Chondrocyte (in vitro differentiated cells): ENCODE results near the gene RGS3. TPM values are rescaled to one million over a fixed set of nuclear protein-coding genes. Genes with fewer than 3 reads are reported as not detected.

Source experiments
- DNase-seq: peaks from one replicate; pipeline ENCODE4 v3.0.0; 2021; ENCODE audit warnings: mixed read lengths, low spot score
- H3K27ac Mint-ChIP-seq: one replicate; pipeline ENCODE4 v1.8.0; 2021; ENCODE audit warnings: mild to moderate bottlenecking, moderate library complexity, mixed read lengths; ENCODE audit not compliant: unreplicated experiment
- H3K27me3 Mint-ChIP-seq: 2 replicates; pipeline ENCODE4 v1.8.0; 2021; ENCODE audit warnings: low read depth, mixed read lengths
- H3K36me3 Mint-ChIP-seq: 2 replicates; pipeline ENCODE4 v1.8.0; 2021; ENCODE audit warnings: low read depth, mixed read lengths
- H3K4me1 Mint-ChIP-seq: 2 replicates; pipeline ENCODE4 v1.8.0; 2021; ENCODE audit warnings: low read depth, mild to moderate bottlenecking, mixed read lengths
- H3K4me3 Mint-ChIP-seq: one replicate; pipeline ENCODE4 v1.8.0; 2021; ENCODE audit warnings: mild to moderate bottlenecking, moderate library complexity, mixed read lengths; ENCODE audit not compliant: unreplicated experiment
- H3K9me3 Mint-ChIP-seq: 2 replicates; pipeline ENCODE4 v1.8.0; 2021; ENCODE audit warnings: low read depth, mixed read lengths
- CTCF ChIP-seq: fragments of 200-600 bp; sonication (generic); IDR thresholded peaks from 2 replicates; pipeline ENCODE4 v1.5.0; 2021; ENCODE audit warnings: antibody characterized with exemption, mild to moderate bottlenecking, moderate library complexity
- total RNA-seq: library from RNA; stranded (reverse); gene quantifications from 3 replicates; pipeline ENCODE4 v1.2.1, GENCODE V29; 2021

RGS3 gene
- total RNA-seq, 1 donor from 2014 or later = 55.2 TPM

- H3K27me3 Mint-ChIP-seq = no peaks in the 10 kb centered on the region
- no peak overlapping the region for H3K27ac Mint-ChIP-seq
- no peak overlapping the region for H3K4me3 Mint-ChIP-seq
- no peaks in the 10 kb centered on the region for H3K9me3 Mint-ChIP-seq
- no peak for DNase-seq
- TF ChIP-seq CTCF = no peak
- H3K4me1 Mint-ChIP-seq = peaks cover 86% of the 10 kb centered on the region
- no peaks in the 10 kb centered on the region for H3K36me3 Mint-ChIP-seq
Observed at GRCh38 chr9:113522419-113522818, 58.9 kb downstream of the RGS3 start.

- Mint-ChIP-seq H3K36me3 (no peaks in the 10 kb centered on the region), H3K9me3 (no peaks in the 10 kb centered on the region), H3K27me3 (no peaks in the 10 kb centered on the region), H3K4me1 (peaks cover 82% of the 10 kb centered on the region), H3K4me3 (no peak overlapping the region), H3K27ac (no peak overlapping the region)
- no peak for DNase-seq
- no peak for TF ChIP-seq CTCF
Observed at GRCh38 chr9:113522858-113523257, 59.3 kb downstream of the RGS3 start.

- Mint-ChIP-seq H3K27ac (no peak overlapping the region), H3K36me3 (no peaks in the 10 kb centered on the region), H3K4me1 (peaks cover 74% of the 10 kb centered on the region), H3K4me3 (no peak overlapping the region), H3K9me3 (no peaks in the 10 kb centered on the region), H3K27me3 (no peaks in the 10 kb centered on the region)
- no peak for DNase-seq
- no peak for TF ChIP-seq CTCF
Observed at GRCh38 chr9:113523421-113524141, 60.1 kb downstream of the RGS3 start.

GRCh38 chr9:113524468-113524867, 60.9 kb downstream of the RGS3 start:
- H3K4me1 Mint-ChIP-seq = peaks cover 66% of the 10 kb centered on the region
- H3K9me3 Mint-ChIP-seq = no peaks in the 10 kb centered on the region
- no peaks in the 10 kb centered on the region for H3K36me3 Mint-ChIP-seq
- no peak for DNase-seq
- H3K4me3 Mint-ChIP-seq = no peak overlapping the region
- H3K27me3 Mint-ChIP-seq = no peaks in the 10 kb centered on the region
- no peak overlapping the region for H3K27ac Mint-ChIP-seq
- TF ChIP-seq CTCF = no peak

GRCh38 chr9:113525205-113525604, 61.7 kb downstream of the RGS3 start:
- Mint-ChIP-seq H3K9me3 (no peaks in the 10 kb centered on the region), H3K27ac (no peak overlapping the region), H3K36me3 (no peaks in the 10 kb centered on the region), H3K4me3 (no peak overlapping the region), H3K4me1 (peaks cover 58% of the 10 kb centered on the region), H3K27me3 (no peaks in the 10 kb centered on the region)
- TF ChIP-seq CTCF = no peak
- no peak for DNase-seq
